Umbilical cord (tissue), 2 donors: Measurements from ENCODE around the gene TUBB. TPM values are rescaled to one million over a fixed set of nuclear protein-coding genes. Genes with fewer than 3 reads are reported as not detected.
"Not testable (repeated sequence)": the region's sequence is repeated elsewhere in the genome, so short reads cannot be mapped to it uniquely, and the experiment has no call there.

Experiments
- DNase-seq: peaks from one replicate; pipeline ENCODE4 v3.0.0-alpha.2; 2015; ENCODE audit warnings: low spot score
- total RNA-seq: library from RNA; depleted of rRNA; stranded (reverse); fragments of >200 nt; gene quantifications from one replicate; pipeline ENCODE4 v1.2.3, GENCODE V29; 2014; ENCODE audit warnings: low replicate concordance; ENCODE audit not compliant: insufficient read depth

The TUBB gene
- total RNA-seq, 1 donor from 2014 or later: 174 TPM

GRCh38 chr6:30759575-30760239 lies 39.6 kb downstream of the TUBB start:
- peak; percentile 89 for DNase-seq

DNA sequence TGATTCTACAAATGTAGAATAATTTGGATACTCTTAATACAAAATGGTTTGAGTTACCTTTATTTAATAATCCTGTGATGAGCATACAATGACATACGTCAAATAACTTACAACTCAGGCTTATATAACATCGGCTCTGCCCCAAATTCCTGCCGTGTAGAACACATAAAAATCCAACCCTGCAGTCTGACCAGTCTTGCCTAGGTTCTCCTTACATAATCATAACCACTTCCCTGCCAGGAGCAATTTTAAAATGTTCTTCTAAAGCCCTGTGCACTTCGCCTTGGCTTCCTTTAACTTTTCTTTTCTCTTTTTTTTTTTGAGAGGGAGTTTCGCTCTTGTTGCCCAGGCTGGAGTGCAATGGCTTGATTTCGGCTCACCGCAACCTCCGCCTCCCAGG lies 40.4 kb downstream of the TUBB start:
- no peak for DNase-seq

DNA sequence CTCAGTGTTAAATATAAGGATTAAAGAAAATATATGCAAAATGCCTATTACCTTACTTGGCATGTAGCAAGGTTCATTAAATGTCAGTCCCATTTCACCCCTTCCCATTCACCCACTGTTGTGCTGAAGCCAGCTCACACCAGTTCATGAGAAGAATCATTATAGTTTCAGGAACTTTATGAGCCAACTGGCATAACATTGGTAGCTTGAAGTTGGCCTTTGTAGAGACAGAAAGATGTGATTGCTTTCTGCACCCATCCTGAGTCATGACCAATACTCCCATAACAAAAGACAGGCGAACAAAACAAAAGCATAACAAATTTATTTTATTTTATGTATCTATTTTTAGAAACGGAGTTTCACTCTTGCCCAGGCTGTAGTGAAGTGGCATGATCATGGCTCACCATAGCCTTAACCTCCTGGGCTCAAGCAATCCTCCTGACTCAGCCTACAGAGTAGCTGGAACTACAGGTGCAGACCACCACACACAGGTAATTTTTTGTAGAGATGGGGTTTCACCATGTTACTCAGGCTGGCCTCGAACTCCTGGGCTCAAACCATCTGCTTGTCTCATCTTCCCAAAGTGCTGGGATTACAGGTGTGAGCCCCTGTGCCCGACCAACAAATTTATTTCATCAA lies 41.8 kb downstream of the TUBB start:
- no peak for DNase-seq

DNA sequence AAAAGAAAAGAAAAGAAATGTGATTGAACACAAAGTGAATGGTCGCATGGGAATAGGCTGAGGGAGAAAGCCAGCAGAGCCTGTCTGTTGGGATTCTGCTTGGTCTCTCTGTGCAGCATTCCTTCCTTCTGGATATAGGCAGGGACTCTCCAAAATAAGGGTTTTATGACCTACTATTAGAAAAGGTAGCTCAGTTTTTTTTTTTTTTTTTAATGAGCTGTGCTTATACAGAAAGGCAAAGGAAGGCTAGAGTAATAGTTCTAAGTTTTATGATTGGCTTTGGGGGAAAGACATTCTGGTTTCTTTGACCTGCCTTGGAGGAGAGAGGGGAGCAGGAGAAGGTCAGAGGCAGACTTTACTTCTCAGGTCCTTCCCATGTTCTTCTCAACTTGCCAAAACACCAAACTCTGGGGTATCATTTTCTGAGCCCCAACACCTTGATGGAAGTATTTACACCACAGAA lies 43.0 kb downstream of the TUBB start:
- no peak for DNase-seq

GRCh38 chr6:30763618-30764489 lies 43.7 kb downstream of the TUBB start:
- DNase-seq: peak; percentile 57

DNA sequence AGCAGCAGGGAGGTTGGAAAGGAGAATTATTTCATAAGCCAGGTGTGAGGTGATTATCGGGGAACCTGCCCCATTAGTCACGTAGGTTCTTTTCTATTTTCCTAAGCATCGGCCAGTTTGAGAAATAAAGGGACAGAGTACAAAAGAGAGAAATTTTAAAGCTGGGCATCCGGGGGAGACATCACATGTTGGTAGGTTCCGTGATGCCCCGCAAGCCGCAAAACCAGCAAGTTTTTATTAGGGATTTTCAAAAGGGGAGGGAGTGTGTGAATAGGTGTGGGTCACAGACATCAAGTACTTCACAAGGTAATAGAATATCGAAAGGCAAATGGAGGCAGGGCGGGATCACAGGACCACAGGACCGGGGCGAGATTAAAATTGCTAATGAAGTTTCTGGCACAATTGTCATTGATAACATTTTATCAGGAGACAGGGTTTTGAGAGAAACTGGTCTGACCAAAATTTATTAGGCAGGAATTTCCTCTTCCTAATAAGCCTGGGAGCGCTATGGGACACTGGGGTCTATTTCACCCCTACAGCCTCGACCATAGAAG lies 44.4 kb downstream of the TUBB start:
- not testable (repeated sequence) for DNase-seq

DNA sequence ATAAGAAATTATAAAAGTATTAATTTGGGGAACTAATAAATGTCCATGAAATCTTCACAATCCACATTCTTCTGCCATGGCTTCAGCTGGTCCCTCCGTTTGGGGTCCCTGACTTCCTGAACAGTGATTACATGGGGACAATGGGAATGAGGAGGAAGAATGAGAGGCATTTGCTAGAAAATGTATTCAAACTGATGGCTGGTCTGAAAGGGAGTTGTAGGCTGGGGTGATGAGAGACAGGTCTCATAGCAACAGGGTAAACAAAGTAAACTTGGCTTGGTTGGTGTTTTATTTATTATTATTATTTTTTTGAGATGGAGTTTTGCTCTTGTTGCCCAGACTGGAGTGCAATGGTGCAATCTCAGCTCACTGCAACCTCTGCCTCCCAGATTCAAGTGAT lies 45.3 kb downstream of the TUBB start:
- not testable (repeated sequence) for DNase-seq

GRCh38 chr6:30766461-30767157 lies 46.5 kb downstream of the TUBB start:
- no peak for DNase-seq

- no peak for DNase-seq
Measured at GRCh38 chr6:30767158-30767943, 47.2 kb downstream of the TUBB start.

- no peak for DNase-seq
Measured at GRCh38 chr6:30767944-30768301, 47.8 kb downstream of the TUBB start.

GRCh38 chr6:30768634-30769087 lies 48.5 kb downstream of the TUBB start:
- DNase-seq: no peak

GRCh38 chr6:30769088-30769852 lies 49.1 kb downstream of the TUBB start:
- DNase-seq: peak; percentile 89

DNA sequence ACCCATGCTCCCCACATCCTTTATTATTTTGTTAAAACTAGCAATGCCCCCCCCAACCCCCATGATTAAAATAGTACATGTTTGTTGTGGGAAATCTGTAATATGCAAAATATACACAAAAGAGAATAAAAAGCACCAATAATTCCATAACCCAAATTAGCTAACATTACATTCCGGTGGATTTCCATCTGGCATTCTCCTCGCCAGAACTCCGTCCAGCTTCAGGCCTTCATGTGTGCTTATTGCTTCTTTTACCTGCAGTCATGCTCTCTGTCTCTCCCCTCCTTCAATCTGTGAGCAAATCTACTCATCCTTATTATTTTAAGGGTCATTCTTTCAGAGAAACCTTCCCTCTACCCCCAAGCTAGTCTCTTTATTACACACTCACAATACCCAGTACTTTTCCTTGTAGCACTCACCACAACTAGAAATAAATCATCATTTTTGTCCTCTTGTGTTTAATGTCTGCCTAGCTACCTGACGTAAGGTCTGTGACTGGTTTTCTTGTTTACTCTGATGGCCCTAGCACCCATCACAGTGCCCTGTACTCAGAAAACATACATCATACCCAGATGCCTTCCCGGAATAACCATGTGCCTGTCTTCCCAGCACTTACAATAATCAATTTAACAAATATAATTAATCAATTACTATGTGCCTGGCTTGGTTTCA lies 49.8 kb downstream of the TUBB start:
- DNase-seq: peak; percentile 58

- no peak for DNase-seq
Measured at GRCh38 chr6:30770592-30770991, 50.4 kb downstream of the TUBB start.

DNA sequence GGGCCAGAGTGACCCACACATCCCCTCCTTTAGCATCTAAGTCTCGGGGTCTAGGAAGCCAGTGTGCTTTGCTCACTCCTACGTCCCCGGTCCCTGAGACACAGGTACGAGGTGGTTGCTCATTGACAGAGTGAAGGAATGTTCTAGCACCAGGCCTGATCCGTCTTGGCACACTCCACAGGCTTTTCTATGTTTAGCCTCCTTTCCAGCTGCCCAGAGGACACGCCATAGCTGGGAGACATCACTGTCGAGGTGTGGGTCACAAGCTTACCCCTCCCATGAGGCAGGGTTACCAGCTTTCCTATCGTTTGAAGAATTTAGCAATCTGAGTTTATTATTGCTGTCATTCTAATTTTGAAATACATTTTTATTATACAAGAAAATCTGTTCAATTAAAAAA lies 54.5 kb downstream of the TUBB start:
- DNase-seq: no peak
